NT2/D1 (cell line): ENCODE measurements around the gene DENND4B.

Experiments used
- SUZ12 ChIP-seq: IDR thresholded peaks from 2 replicates; pipeline ENCODE4 v1.6.1; 2011; ENCODE audit not compliant: insufficient read length, insufficient read depth; ENCODE audit errors: extremely low read depth
- YY1 ChIP-seq: IDR thresholded peaks from 2 replicates; pipeline ENCODE4 v1.6.1; 2011; ENCODE audit not compliant: insufficient read length, insufficient read depth
- ZNF274 ChIP-seq: IDR thresholded peaks from 2 replicates; pipeline ENCODE4 v1.6.1; 2011; ENCODE audit warnings: mild to moderate bottlenecking, low read depth, low read length

GRCh38 chr1:153944827-153945117 lies 1.7 kb downstream of the DENND4B start:
- TF ChIP-seq SUZ12 (no peak), ZNF274 (no peak), YY1 (no peak)
